Measurements from ENCODE around the gene SUN1.

GRCh38 chr7:785416-785815 lies 46.9 kb upstream of the SUN1 start:
- no peak for TF ChIP-seq ESRRB (CRISPR knock-in tag; IDR thresholded peaks at IDR 0.05; ENCODE audit: borderline replicate concordance)
- TF ChIP-seq POLR2AphosphoS5 (IDR thresholded peaks at IDR 0.05; ENCODE audit: control insufficient read depth, insufficient read depth, low read depth, low read length), result no peak
- TF ChIP-seq MXI1 (IDR thresholded peaks at IDR 0.05; ENCODE audit: low read depth, low read length), result no peak
- TF ChIP-seq SMAD3 (CRISPR knock-in tag; conservative IDR thresholded peaks at IDR 0.05), result no peak
- TF ChIP-seq YY1 (IDR thresholded peaks at IDR 0.05; ENCODE audit: borderline replicate concordance in 1 of 3, control insufficient read depth in 1 of 3, extremely low read depth in 1 of 3, insufficient read depth in 3 of 3, insufficient read length in 1 of 3, insufficient replicate concordance in 2 of 3, low read depth in 1 of 3, low read length in 2 of 3), result no peak
- TF ChIP-seq CTCF (IDR thresholded peaks at IDR 0.05 in 2 of 3, conservative IDR thresholded peaks at IDR 0.05 in 1 of 3; ENCODE audit: insufficient read depth in 2 of 3, low read depth in 1 of 3, low read length in 3 of 3), result no peak
- TF ChIP-seq POLR2A (conservative IDR thresholded peaks at IDR 0.05), result no peak
